ENCODE results near the gene SERPINA6. TPM values are rescaled to one million over a fixed set of nuclear protein-coding genes. Genes with fewer than 3 reads are reported as not detected.
A peak's percentile ranks its signal among the peaks of the same experiment; 100 is the strongest.

The SERPINA6 gene
- total and polyA plus RNA-seq, 8 donors, result 5.2 to 17.7 (median 13.1) TPM

GRCh38 chr14:94329857-94330256, 6.7 kb upstream of the SERPINA6 start:
- ATAC-seq, result no peak
- TF ChIP-seq, protein P1, sequence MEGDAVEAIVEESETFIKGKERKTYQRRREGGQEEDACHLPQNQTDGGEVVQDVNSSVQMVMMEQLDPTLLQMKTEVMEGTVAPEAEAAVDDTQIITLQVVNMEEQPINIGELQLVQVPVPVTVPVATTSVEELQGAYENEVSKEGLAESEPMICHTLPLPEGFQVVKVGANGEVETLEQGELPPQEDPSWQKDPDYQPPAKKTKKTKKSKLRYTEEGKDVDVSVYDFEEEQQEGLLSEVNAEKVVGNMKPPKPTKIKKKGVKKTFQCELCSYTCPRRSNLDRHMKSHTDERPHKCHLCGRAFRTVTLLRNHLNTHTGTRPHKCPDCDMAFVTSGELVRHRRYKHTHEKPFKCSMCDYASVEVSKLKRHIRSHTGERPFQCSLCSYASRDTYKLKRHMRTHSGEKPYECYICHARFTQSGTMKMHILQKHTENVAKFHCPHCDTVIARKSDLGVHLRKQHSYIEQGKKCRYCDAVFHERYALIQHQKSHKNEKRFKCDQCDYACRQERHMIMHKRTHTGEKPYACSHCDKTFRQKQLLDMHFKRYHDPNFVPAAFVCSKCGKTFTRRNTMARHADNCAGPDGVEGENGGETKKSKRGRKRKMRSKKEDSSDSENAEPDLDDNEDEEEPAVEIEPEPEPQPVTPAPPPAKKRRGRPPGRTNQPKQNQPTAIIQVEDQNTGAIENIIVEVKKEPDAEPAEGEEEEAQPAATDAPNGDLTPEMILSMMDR (IDR thresholded peaks at IDR 0.05), result no peak
- Histone ChIP-seq H3K36me3 (no peaks in the 10 kb centered on the region), H3K9me3 (no peaks in the 10 kb centered on the region), H3K4me1 (no peaks in the 10 kb centered on the region), H3K27ac (no peak overlapping the region), H3K27me3 (no peaks in the 10 kb centered on the region), H3K4me3 (no peak overlapping the region)
- intact Hi-C loops (cut with DNase I), result no loop called here
- FAIRE-seq, result no peak
- DNase-seq, result no peak
- WGBS, 2 donors, result 81 to 85% methylated on average over 4 of the region's 4 CpGs

DNA sequence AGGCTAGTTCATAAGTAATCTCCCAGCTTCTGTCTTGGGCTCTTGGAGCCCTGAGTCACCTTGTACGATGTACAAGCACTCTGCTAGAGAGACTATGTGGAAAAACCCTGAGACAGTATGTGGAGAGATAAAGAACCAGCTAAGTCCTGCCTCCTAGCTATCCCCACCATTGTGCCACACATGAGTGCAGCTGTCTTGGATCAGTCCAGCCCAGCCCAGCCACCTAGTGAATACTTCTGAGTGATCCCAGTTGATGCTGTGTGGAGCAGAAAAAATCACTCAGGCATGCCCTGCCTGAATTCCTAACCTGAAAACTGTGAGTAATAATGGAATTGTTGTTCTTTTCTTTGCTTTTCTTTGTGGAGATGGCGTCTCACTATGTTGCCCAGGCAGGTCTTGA, 5.1 kb upstream of the SERPINA6 start:
- H3K36me3 ChIP-seq, result no peaks in the 10 kb centered on the region
- intact Hi-C loops (cut with DNase I), result no loop called here
- no peak for ATAC-seq
- DNase-seq, result no peak
- H3K27me3 ChIP-seq, result no peaks in the 10 kb centered on the region
- H3K9me3 ChIP-seq, result no peaks in the 10 kb centered on the region
- WGBS, 2 donors, result 74 to 87% methylated on average over 2 of the region's 2 CpGs
- H3K27ac ChIP-seq, result no peak overlapping the region
- no peaks in the 10 kb centered on the region for H3K4me1 ChIP-seq
- no peak for FAIRE-seq
- H3K4me3 ChIP-seq, result no peak overlapping the region
- TF ChIP-seq, protein P1 (IDR thresholded peaks at IDR 0.05), result no peak

DNA sequence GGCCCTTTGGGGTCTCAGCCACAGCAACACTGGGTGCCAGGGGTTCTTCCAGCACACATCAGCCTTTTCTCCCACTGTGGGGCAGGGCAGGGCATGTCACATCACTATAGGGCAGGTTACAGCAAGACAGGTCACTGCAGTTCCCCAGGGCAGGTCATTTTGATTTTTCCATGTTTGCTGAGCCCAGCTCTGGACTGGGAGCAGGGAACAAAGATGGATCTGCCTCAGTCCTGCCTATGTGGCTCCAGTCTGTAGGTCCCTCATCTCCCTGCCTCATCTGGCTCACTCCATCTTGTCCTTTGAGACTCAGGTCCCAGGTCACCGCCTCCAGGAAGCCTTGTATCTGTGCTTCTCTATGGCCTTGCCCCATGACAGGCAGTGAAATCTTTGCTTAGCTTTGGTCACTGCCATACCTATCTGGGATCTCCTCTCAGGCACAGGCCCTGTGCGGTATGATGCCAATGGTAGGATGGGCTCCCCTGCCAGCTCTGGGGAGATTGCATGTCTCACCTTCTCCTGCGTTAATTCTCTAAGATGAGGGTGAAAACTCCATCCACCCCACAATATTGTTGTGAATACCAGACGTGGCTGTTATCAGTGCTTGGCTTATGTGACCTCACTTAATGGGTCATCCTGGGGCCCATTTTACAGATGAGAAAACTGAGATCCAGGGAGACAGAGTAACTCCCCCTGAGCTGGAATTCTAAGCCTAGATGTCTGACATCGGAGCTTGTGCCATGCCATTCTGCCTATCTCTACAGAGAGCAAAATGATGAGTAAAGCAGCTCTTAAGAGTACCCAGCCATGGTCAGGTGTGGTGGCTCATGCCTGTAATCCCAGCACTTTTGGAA, 1.5 kb downstream of the SERPINA6 start:
- DNase-seq (no peak), ATAC-seq (no peak), FAIRE-seq (no peak)
- intact Hi-C loops (cut with DNase I), result no loop called here
- H3K27ac ChIP-seq, result peak overlapping the region in 1 of 4 donors; percentile 66
- H3K9me3 ChIP-seq, result no peaks in the 10 kb centered on the region
- H3K4me1 ChIP-seq, result no peaks in the 10 kb centered on the region
- no peaks in the 10 kb centered on the region for H3K27me3 ChIP-seq
- no peaks in the 10 kb centered on the region for H3K36me3 ChIP-seq
- TF ChIP-seq, protein P1 (IDR thresholded peaks at IDR 0.05), result no peak
- WGBS, 2 donors, result 71 to 78% methylated on average over 5 of the region's 5 CpGs
- no peak overlapping the region for H3K4me3 ChIP-seq

GRCh38 chr14:94320243-94320642, 2.9 kb downstream of the SERPINA6 start:
- FAIRE-seq (no peak), ATAC-seq (peak; percentile 56 to 79 (median 70)), DNase-seq (no peak)
- H3K4me1 ChIP-seq, result no peaks in the 10 kb centered on the region
- WGBS, 2 donors, result 24 to 32% methylated on average over 5 of the region's 5 CpGs
- intact Hi-C loops (cut with DNase I), result no loop called here
- no peaks in the 10 kb centered on the region for H3K36me3 ChIP-seq
- H3K9me3 ChIP-seq, result no peaks in the 10 kb centered on the region
- peak overlapping the region in 2 of 4 donors; percentile 56 to 66 for H3K27ac ChIP-seq
- TF ChIP-seq, protein P1 (IDR thresholded peaks at IDR 0.05), result no peak
- no peak overlapping the region for H3K4me3 ChIP-seq
- no peaks in the 10 kb centered on the region for H3K27me3 ChIP-seq

GRCh38 chr14:94317259-94317658, 5.9 kb downstream of the SERPINA6 start:
- intact Hi-C loops (cut with DNase I), result no loop called here
- WGBS, 2 donors, result 39 to 48% methylated on average over 4 of the region's 4 CpGs
- no peak for DNase-seq
- no peak overlapping the region for H3K27ac ChIP-seq
- FAIRE-seq, result no peak
- H3K4me3 ChIP-seq, result no peak overlapping the region
- H3K36me3 ChIP-seq, result no peaks in the 10 kb centered on the region
- no peaks in the 10 kb centered on the region for H3K4me1 ChIP-seq
- no peaks in the 10 kb centered on the region for H3K9me3 ChIP-seq
- peak in 3 of 4 donors; percentile 69 to 74 (median 72) for ATAC-seq
- no peaks in the 10 kb centered on the region for H3K27me3 ChIP-seq
- TF ChIP-seq, protein P1 (IDR thresholded peaks at IDR 0.05), result no peak
